Caco-2 (cell line): ENCODE measurements around the gene TENM4. TPM values are rescaled to one million over a fixed set of nuclear protein-coding genes. Genes with fewer than 3 reads are reported as not detected.

Experiments
- BruUV-seq: library from RNA; stranded (reverse); fragments of 400-500 nt; replicated peaks from 2 replicates; lab custom pipeline; 2021; lab: Mats Ljungman, UMichigan
- CTCF ChIA-PET: fragments of 300-600 bp; sonication (Branson Sonifier 250); formaldehyde crosslinking; loops from one replicate; lab custom pipeline; 2022; ENCODE audit warnings: antibody characterized with exemption; lab: Charles Lee
- POLR2A ChIA-PET: fragments of 300-600 bp; sonication (Branson Sonifier 250); formaldehyde crosslinking; loops from one replicate; lab custom pipeline; 2022; ENCODE audit warnings: antibody characterized with exemption; lab: Charles Lee
- DNase-seq, 2 experiments: peaks; one replicate each; pipeline versions ENCODE4 v3.0.0 to v3.0.0-alpha.2; 2020 to 2022
- H3K27me3 ChIP-seq: replicated peaks from 2 replicates; pipeline ENCODE4 v1.6.0; 2011; ENCODE audit warnings: low read length; ENCODE audit not compliant: control insufficient read depth, insufficient read depth
- H3K36me3 ChIP-seq: 2 replicates; pipeline ENCODE4 v1.5.1; 2011; ENCODE audit warnings: low read length; ENCODE audit not compliant: control insufficient read depth, insufficient read depth
- H3K4me1 ChIP-seq: fragments of 250-450 bp; sonication (Bioruptor Pico); 2 replicates; pipeline ENCODE4 v1.5.1; 2020; ENCODE audit warnings: mild to moderate bottlenecking
- H3K4me3 ChIP-seq: 2 replicates; pipeline ENCODE4 v1.5.1; 2011; ENCODE audit warnings: low read depth, mild to moderate bottlenecking, control low read depth, low read length
- H3K9me3 ChIP-seq: fragments of 250-450 bp; sonication (Bioruptor Pico); 2 replicates; pipeline ENCODE4 v1.5.1; 2020; ENCODE audit warnings: mild to moderate bottlenecking, moderate library complexity
- H3K27ac Mint-ChIP-seq: one replicate; pipeline ENCODE4 v1.8.0; 2022; ENCODE audit warnings: mixed read lengths; ENCODE audit not compliant: unreplicated experiment
- H3K27me3 Mint-ChIP-seq: one replicate; pipeline ENCODE4 v1.8.0; 2022; ENCODE audit warnings: mixed read lengths; ENCODE audit not compliant: insufficient read depth, unreplicated experiment
- H3K36me3 Mint-ChIP-seq: one replicate; pipeline ENCODE4 v1.8.0; 2022; ENCODE audit warnings: mild to moderate bottlenecking, mixed read lengths; ENCODE audit not compliant: insufficient read depth, unreplicated experiment
- H3K4me1 Mint-ChIP-seq: one replicate; pipeline ENCODE4 v1.8.0; 2022; ENCODE audit warnings: low read depth, mixed read lengths; ENCODE audit not compliant: unreplicated experiment
- H3K4me3 Mint-ChIP-seq: one replicate; pipeline ENCODE4 v1.8.0; 2022; ENCODE audit warnings: mild to moderate bottlenecking, moderate library complexity, mixed read lengths; ENCODE audit not compliant: unreplicated experiment
- H3K9me3 Mint-ChIP-seq: one replicate; pipeline ENCODE4 v1.8.0; 2022; ENCODE audit warnings: mixed read lengths; ENCODE audit not compliant: unreplicated experiment
- intact Hi-C: fragments of 100-400 bp; cut with micrococcal nuclease; formaldehyde crosslinking; loops from one replicate; pipeline ENCODE4 v1.10.0; 2022; ENCODE audit not compliant: unreplicated experiment
- total RNA-seq: library from RNA; stranded (reverse); gene quantifications from 2 replicates; pipeline ENCODE4 v1.2.3, GENCODE V29; 2022
- TF ChIP-seq, protein P1 (sequence below), 2 experiments: fragments of 200-600 bp in 1 of 2; IDR thresholded peaks; 1 replicate in 1 of 2; 2 replicates in 1 of 2; pipeline versions ENCODE4 v1.5.1 to v1.8.0; 2011 to 2022; ENCODE audit warnings: antibody characterized with exemption in 1 of 2, control low read depth in 1 of 2, inconsistent platforms in 1 of 2, low read depth in 1 of 2, low read length in 1 of 2, mild to moderate bottlenecking in 1 of 2, moderate library complexity in 1 of 2; ENCODE audit not compliant: insufficient read depth in 1 of 2, severe bottlenecking in 1 of 2, unreplicated experiment in 1 of 2

Gene TENM4
- total RNA-seq, 1 experiment from 2014 or later, result 1.1 TPM

DNA sequence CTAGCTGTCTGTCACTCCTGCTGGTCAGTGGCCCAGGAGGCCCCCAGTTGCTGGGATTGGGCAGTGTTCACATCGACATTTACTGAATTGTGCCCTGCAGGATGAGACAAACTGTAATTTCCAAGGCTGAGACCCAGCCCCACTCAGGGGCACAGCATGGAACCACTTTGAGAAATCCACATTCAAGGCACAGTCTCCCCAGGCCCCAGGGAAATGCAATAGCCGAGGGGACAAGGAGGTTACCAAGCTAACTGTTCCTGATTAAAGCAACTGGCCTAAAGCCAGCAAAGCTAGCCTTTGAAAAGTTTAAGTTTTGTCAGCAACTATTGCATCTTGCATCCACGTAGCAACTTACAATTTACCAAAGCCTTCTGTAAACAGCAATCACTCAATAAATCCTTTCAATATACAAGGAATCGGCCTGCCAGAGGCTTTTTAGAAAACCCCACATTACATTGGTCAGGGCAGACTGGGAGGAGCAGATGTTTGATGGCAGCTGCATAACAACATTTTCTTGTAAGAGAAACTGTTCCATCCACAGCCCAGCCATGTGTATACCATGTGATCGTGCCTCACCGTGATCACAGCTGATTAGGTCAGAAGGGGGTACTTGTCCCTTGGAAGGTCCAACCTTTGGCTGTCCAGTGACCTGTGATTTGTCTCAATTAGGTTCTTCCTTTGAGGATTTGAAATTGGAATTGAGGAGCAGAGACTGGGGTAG lies 103.9 kb downstream of the TENM4 start:
- ChIA-PET CTCF (no interaction called here), POLR2A (no interaction called here)
- H3K36me3 Mint-ChIP-seq, result no peaks in the 10 kb centered on the region
- H3K27ac Mint-ChIP-seq, result no peak overlapping the region
- TF ChIP-seq, protein P1, sequence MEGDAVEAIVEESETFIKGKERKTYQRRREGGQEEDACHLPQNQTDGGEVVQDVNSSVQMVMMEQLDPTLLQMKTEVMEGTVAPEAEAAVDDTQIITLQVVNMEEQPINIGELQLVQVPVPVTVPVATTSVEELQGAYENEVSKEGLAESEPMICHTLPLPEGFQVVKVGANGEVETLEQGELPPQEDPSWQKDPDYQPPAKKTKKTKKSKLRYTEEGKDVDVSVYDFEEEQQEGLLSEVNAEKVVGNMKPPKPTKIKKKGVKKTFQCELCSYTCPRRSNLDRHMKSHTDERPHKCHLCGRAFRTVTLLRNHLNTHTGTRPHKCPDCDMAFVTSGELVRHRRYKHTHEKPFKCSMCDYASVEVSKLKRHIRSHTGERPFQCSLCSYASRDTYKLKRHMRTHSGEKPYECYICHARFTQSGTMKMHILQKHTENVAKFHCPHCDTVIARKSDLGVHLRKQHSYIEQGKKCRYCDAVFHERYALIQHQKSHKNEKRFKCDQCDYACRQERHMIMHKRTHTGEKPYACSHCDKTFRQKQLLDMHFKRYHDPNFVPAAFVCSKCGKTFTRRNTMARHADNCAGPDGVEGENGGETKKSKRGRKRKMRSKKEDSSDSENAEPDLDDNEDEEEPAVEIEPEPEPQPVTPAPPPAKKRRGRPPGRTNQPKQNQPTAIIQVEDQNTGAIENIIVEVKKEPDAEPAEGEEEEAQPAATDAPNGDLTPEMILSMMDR (IDR thresholded peaks at IDR 0.05; ENCODE audit: insufficient read depth in 1 of 2, low read depth in 1 of 2, low read length in 1 of 2, severe bottlenecking in 1 of 2, unreplicated experiment in 1 of 2), result no peak
- Histone ChIP-seq H3K27me3 (peaks cover 1% of the 10 kb centered on the region; the same call in 1 of the 2 replicates), H3K4me1 (no peaks in the 10 kb centered on the region), H3K36me3 (no peaks in the 10 kb centered on the region), H3K4me3 (no peak overlapping the region), H3K9me3 (no peaks in the 10 kb centered on the region)
- intact Hi-C loops, result no loop called here
- H3K4me1 Mint-ChIP-seq, result no peaks in the 10 kb centered on the region
- DNase-seq, result no peak
- H3K4me3 Mint-ChIP-seq, result no peak overlapping the region
- H3K9me3 Mint-ChIP-seq, result no peaks in the 10 kb centered on the region
- peaks cover 23% of the 10 kb centered on the region for H3K27me3 Mint-ChIP-seq
- no TSS peak for BruUV-seq

DNA sequence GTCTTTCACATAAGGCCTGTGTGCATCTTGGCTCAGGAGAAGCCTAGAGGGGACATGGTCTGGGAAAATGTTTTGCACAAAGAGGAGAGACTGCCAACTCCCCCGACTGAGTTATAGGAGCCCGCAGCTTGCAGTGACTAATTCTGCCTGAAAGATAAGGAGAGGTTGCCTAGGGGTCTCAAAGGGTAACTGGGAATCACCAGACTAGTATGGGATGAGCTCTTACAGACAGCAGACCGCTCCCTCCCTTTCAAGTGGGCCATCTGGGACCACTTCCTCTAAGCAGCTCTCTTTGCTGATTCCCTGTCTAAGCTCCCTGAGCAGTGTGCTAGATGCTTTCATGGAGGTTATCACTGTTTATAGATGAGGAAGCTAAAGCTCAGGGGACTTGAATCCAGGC lies 105.1 kb downstream of the TENM4 start:
- Mint-ChIP-seq H3K27me3 (peaks cover 26% of the 10 kb centered on the region), H3K9me3 (no peaks in the 10 kb centered on the region), H3K4me3 (no peak overlapping the region), H3K4me1 (no peaks in the 10 kb centered on the region), H3K27ac (no peak overlapping the region), H3K36me3 (no peaks in the 10 kb centered on the region)
- H3K9me3 ChIP-seq, result no peaks in the 10 kb centered on the region
- BruUV-seq, result no TSS peak
- no peak overlapping the region for H3K4me3 ChIP-seq
- CTCF ChIA-PET, result no interaction called here
- TF ChIP-seq, protein P1 (IDR thresholded peaks at IDR 0.05; ENCODE audit: insufficient read depth in 1 of 2, low read depth in 1 of 2, low read length in 1 of 2, severe bottlenecking in 1 of 2, unreplicated experiment in 1 of 2), result no peak
- intact Hi-C loops, result no loop called here
- H3K27me3 ChIP-seq, result no peaks in the 10 kb centered on the region; the same call in 1 of the 2 replicates
- no peaks in the 10 kb centered on the region for H3K4me1 ChIP-seq
- DNase-seq, result no peak
- POLR2A ChIA-PET, result no interaction called here
- no peaks in the 10 kb centered on the region for H3K36me3 ChIP-seq

DNA sequence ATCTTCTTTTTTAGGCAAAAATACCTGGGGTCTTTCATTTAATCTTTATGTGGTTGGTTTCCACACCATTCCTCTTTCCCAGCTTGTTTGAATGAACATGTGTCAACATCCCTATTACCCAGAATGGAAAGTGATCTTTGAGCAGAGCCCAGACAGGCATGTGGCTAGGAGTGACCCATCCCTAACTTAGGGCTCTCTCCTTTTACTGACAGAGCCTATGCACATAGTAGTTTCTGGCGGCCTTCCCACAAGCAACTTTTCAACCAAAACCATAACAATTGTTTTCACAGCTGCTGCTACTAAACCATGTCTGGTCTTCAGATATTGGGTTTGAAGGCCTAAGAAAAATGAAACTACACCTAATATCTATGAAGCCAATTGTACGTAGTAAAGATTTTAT lies 107.5 kb downstream of the TENM4 start:
- H3K4me1 Mint-ChIP-seq, result no peaks in the 10 kb centered on the region
- H3K27me3 Mint-ChIP-seq, result peaks cover 33% of the 10 kb centered on the region
- Histone ChIP-seq H3K27me3 (peaks cover 1% of the 10 kb centered on the region; the same call in 1 of the 2 replicates), H3K36me3 (no peaks in the 10 kb centered on the region), H3K9me3 (no peaks in the 10 kb centered on the region), H3K4me1 (no peaks in the 10 kb centered on the region), H3K4me3 (no peak overlapping the region)
- no peaks in the 10 kb centered on the region for H3K36me3 Mint-ChIP-seq
- TF ChIP-seq, protein P1 (IDR thresholded peaks at IDR 0.05; ENCODE audit: insufficient read depth in 1 of 2, low read depth in 1 of 2, low read length in 1 of 2, severe bottlenecking in 1 of 2, unreplicated experiment in 1 of 2), result no peak
- intact Hi-C loops, result no loop called here
- ChIA-PET POLR2A (no interaction called here), CTCF (no interaction called here)
- no peak overlapping the region for H3K4me3 Mint-ChIP-seq
- no TSS peak for BruUV-seq
- H3K9me3 Mint-ChIP-seq, result no peaks in the 10 kb centered on the region
- H3K27ac Mint-ChIP-seq, result no peak overlapping the region
- DNase-seq, result no peak
